Endothelial cell of umbilical vein (primary cell): ENCODE measurements around the gene DOCK4.

Source experiments
- CTCF ChIP-seq, 2 donors: IDR thresholded peaks; 1 replicate in 1 of 2; 2 replicates in 1 of 2; pipeline ENCODE4 v1.5.1; 2011; ENCODE audit warnings: low read length in 2 of 2, mild to moderate bottlenecking in 2 of 2, moderate library complexity in 2 of 2, control low read depth in 1 of 2, inconsistent platforms in 1 of 2, low read depth in 1 of 2; ENCODE audit not compliant: insufficient read depth in 1 of 2; ENCODE audit errors: extremely low read depth in 1 of 2
- EZH2 ChIP-seq: IDR thresholded peaks from 2 replicates; pipeline ENCODE4 v1.6.1; 2012; ENCODE audit warnings: borderline replicate concordance, low read depth, mild to moderate bottlenecking, moderate library complexity, low read length, inconsistent platforms; ENCODE audit not compliant: severe bottlenecking

- no peak for TF ChIP-seq EZH2
- no peak for TF ChIP-seq CTCF (IDR thresholded peaks at IDR 0.05; ENCODE audit: extremely low read depth in 1 of 2, insufficient read depth in 1 of 2, low read depth in 1 of 2, low read length in 2 of 2)
These were observed 341.8 kb downstream of the DOCK4 start for GRCh38 chr7:111864291-111864976.
